HCT116 (cell line): Measurements from ENCODE around the gene SIRPG. TPM values are rescaled to one million over a fixed set of nuclear protein-coding genes. Genes with fewer than 3 reads are reported as not detected.

Experiments
- ATAC-seq: fragments of 200-7000 bp; cut with Tn5 transposase; 2 replicates; pipeline ENCODE4 v1.9.1; 2020; ENCODE audit warnings: mild to moderate bottlenecking, moderate library complexity
- BruUV-seq: library from RNA; stranded (reverse); fragments of 400-500 nt; replicated peaks from 2 replicates; lab custom pipeline; 2021; lab: Mats Ljungman, UMichigan
- CTCF ChIA-PET: fragments of 300-600 bp; sonication (Branson Sonifier 250); formaldehyde crosslinking; loops from one replicate; lab custom pipeline; 2021; ENCODE audit warnings: antibody characterized with exemption; lab: Charles Lee
- POLR2A ChIA-PET: fragments of 300-600, 350-600 bp; sonication (Branson Sonifier 250); formaldehyde crosslinking; loops from one replicate; lab custom pipeline; 2021; ENCODE audit warnings: antibody characterized with exemption; lab: Charles Lee
- RAD21 ChIA-PET, 2 experiments: fragments of 300-600 bp; sonication (Branson Sonifier 250); formaldehyde crosslinking; loops; one replicate each; lab custom pipeline; 2023; ENCODE audit warnings: low total read pairs in 2 of 2; ENCODE audit not compliant: uncharacterized antibody in 2 of 2, unreplicated experiment in 2 of 2, low non-redundant PET in 1 of 2; lab: Charles Lee
- DNase-seq: peaks from one replicate; pipeline ENCODE4 v3.0.0-alpha.2; 2010; ENCODE audit warnings: low read depth, low spot score
- H2AFZ ChIP-seq: fragments of 200-600 bp; shearing (Covaris generic), sonication (generic); 2 replicates; pipeline ENCODE4 v1.6.1; 2017; ENCODE audit warnings: low read depth, mixed run types, mixed read lengths, antibody characterized with exemption, low read length; ENCODE audit not compliant: poor library complexity, severe bottlenecking
- H3K27ac ChIP-seq: 2 replicates; pipeline ENCODE4 v1.5.1; 2012; ENCODE audit warnings: low read depth, low read length
- H3K27me3 ChIP-seq: fragments of 200-600 bp; sonication (generic); 2 replicates; pipeline ENCODE4 v1.6.1; 2016; ENCODE audit warnings: mixed run types, low read length, mixed read lengths; ENCODE audit not compliant: insufficient read depth
- H3K36me3 ChIP-seq, 2 experiments: fragments of 200-500 bp in 1 of 2; fragments of 200-600 bp in 1 of 2; sonication (Bioruptor generic) in 1 of 2; sonication (generic) in 1 of 2; 2 replicates each; pipeline versions ENCODE4 v1.5.1 to v1.6.1; 2014 to 2016; ENCODE audit warnings: low read length in 2 of 2, inconsistent platforms in 1 of 2, mixed read lengths in 1 of 2, mixed run types in 1 of 2; ENCODE audit not compliant: insufficient read depth in 2 of 2, control insufficient read depth in 1 of 2
- H3K4me1 ChIP-seq, 2 experiments: fragments of 200-600 bp in 1 of 2; sonication (generic) in 1 of 2; 2 replicates each; pipeline versions ENCODE4 v1.5.1 to v1.6.1; 2012 to 2017; ENCODE audit warnings: low read length in 2 of 2, inconsistent platforms in 1 of 2, mild to moderate bottlenecking in 1 of 2, mixed read lengths in 1 of 2, mixed run types in 1 of 2, moderate library complexity in 1 of 2; ENCODE audit not compliant: insufficient read depth in 2 of 2, control insufficient read depth in 1 of 2
- H3K4me2 ChIP-seq: fragments of 200-600 bp; sonication (generic); 2 replicates; pipeline ENCODE4 v1.6.1; 2017; ENCODE audit warnings: mixed run types, low read length, mixed read lengths
- H3K4me3 ChIP-seq, 2 experiments: fragments of 200-600 bp in 1 of 2; sonication (generic) in 1 of 2; replicated peaks in 1 of 2; 2 replicates each; pipeline ENCODE4 v1.5.1; 2011 to 2016; ENCODE audit warnings: low read length in 2 of 2, control low read depth in 1 of 2, low read depth in 1 of 2, mild to moderate bottlenecking in 1 of 2, mixed read lengths in 1 of 2, mixed run types in 1 of 2
- H3K79me2 ChIP-seq: fragments of 200-600 bp; sonication (generic); 2 replicates; pipeline ENCODE4 v1.6.1; 2017; ENCODE audit warnings: mild to moderate bottlenecking, mixed run types, low read length, moderate library complexity, mixed read lengths; ENCODE audit not compliant: insufficient read depth
- H3K9ac ChIP-seq: fragments of 200-600 bp; sonication (generic); 2 replicates; pipeline ENCODE4 v1.6.1; 2016; ENCODE audit warnings: low read length, mixed read lengths
- H3K9me2 ChIP-seq: fragments of 200-600 bp; sonication (generic), shearing (Covaris generic); 2 replicates; pipeline ENCODE4 v1.6.1; 2017; ENCODE audit warnings: mixed run types, mild to moderate bottlenecking, moderate library complexity; ENCODE audit not compliant: insufficient read depth
- H3K9me3 ChIP-seq, 2 experiments: fragments of 200-500 bp in 1 of 2; fragments of 200-600 bp in 1 of 2; sonication (Bioruptor generic) in 1 of 2; sonication (generic) in 1 of 2; 2 replicates each; pipeline ENCODE4 v1.6.1; 2014 to 2017; ENCODE audit warnings: low read length in 2 of 2, mixed read lengths in 2 of 2, inconsistent platforms in 1 of 2, low read depth in 1 of 2, mild to moderate bottlenecking in 1 of 2, mixed run types in 1 of 2, moderate library complexity in 1 of 2; ENCODE audit not compliant: control insufficient read depth in 1 of 2, insufficient read depth in 1 of 2
- H4K20me1 ChIP-seq: fragments of 200-600 bp; sonication (generic), shearing (Covaris generic); 2 replicates; pipeline ENCODE4 v1.6.1; 2017; ENCODE audit warnings: mixed run types, mild to moderate bottlenecking, moderate library complexity; ENCODE audit not compliant: insufficient read depth
- CBX3 ChIP-seq: IDR thresholded peaks from 2 replicates; pipeline ENCODE4 v1.6.1; 2012; ENCODE audit warnings: low read depth
- CEBPB ChIP-seq: IDR thresholded peaks from 2 replicates; pipeline ENCODE4 v1.6.1; 2012; ENCODE audit warnings: low read depth
- EGR1 ChIP-seq: IDR thresholded peaks from 2 replicates; pipeline ENCODE4 v1.6.1; 2012; ENCODE audit warnings: low read depth
- ELF1 ChIP-seq: IDR thresholded peaks from 2 replicates; pipeline ENCODE4 v1.6.1; 2012; ENCODE audit warnings: low read depth, borderline replicate concordance
- EZH2phosphoT487 ChIP-seq: fragments of 200-600 bp; IDR thresholded peaks from 2 replicates; pipeline ENCODE4 v1.6.1; 2018; ENCODE audit warnings: antibody characterized with exemption, borderline replicate concordance
- FOSL1 ChIP-seq: IDR thresholded peaks from 2 replicates; pipeline ENCODE4 v1.6.1; 2012; ENCODE audit warnings: low read depth
- JUND ChIP-seq: IDR thresholded peaks from 2 replicates; pipeline ENCODE4 v1.6.1; 2012
- POLR2A ChIP-seq: IDR thresholded peaks from 2 replicates; pipeline ENCODE4 v1.7.0; 2011; ENCODE audit warnings: borderline replicate concordance; ENCODE audit not compliant: insufficient read depth, insufficient read length; ENCODE audit errors: extremely low read depth
- POLR2AphosphoS5 ChIP-seq: IDR thresholded peaks from 2 replicates; pipeline ENCODE4 v1.6.1; 2011; ENCODE audit warnings: mild to moderate bottlenecking, low read depth, low read length, moderate library complexity
- RAD21 ChIP-seq: IDR thresholded peaks from 2 replicates; pipeline ENCODE4 v1.6.1; 2012; ENCODE audit warnings: low read depth, mild to moderate bottlenecking
- SIN3A ChIP-seq: IDR thresholded peaks from 2 replicates; pipeline ENCODE4 v1.6.1; 2012; ENCODE audit warnings: low read depth
- SP1 ChIP-seq: IDR thresholded peaks from 2 replicates; pipeline ENCODE4 v1.6.1; 2012; ENCODE audit warnings: low read depth
- TCF7L2 ChIP-seq: IDR thresholded peaks from 2 replicates; pipeline ENCODE4 v1.7.0; 2011; ENCODE audit warnings: borderline replicate concordance, inconsistent platforms; ENCODE audit not compliant: insufficient read depth, insufficient read length; ENCODE audit errors: extremely low read depth
- ZFX ChIP-seq: fragments of 450-650 bp; IDR thresholded peaks from 2 replicates; pipeline ENCODE4 v1.6.1; 2017
- ZNF274 ChIP-seq: fragments of 200-500 bp; sonication (Bioruptor generic); IDR thresholded peaks from 2 replicates; pipeline ENCODE4 v1.6.1; 2014; ENCODE audit warnings: mild to moderate bottlenecking, low read depth, low read length, inconsistent platforms
- intact Hi-C: fragments of 100-400 bp; cut with micrococcal nuclease; formaldehyde crosslinking; loops from 2 replicates; pipeline ENCODE4 v1.10.0; 2022
- total RNA-seq: library from RNA; stranded (reverse); gene quantifications from one replicate; pipeline ENCODE4 v1.2.1, GENCODE V29; 2021; ENCODE audit not compliant: unreplicated experiment
- TF ChIP-seq, protein P1 (sequence below): IDR thresholded peaks from 2 replicates; pipeline ENCODE4 v1.6.1; 2012
- TF ChIP-seq, protein P2 (sequence below): IDR thresholded peaks from 2 replicates; pipeline ENCODE4 v1.6.1; 2012; ENCODE audit warnings: low read depth
- TF ChIP-seq, protein P3 (sequence below), 3 experiments: fragments of 200-600 bp in 1 of 3; sonication (generic) in 1 of 3; IDR thresholded peaks in 2 of 3; conservative IDR thresholded peaks in 1 of 3; 2 replicates each; pipeline ENCODE4 v1.5.1; 2012 to 2017; ENCODE audit warnings: low read depth in 2 of 3, low read length in 2 of 3, antibody characterized with exemption in 1 of 3, borderline replicate concordance in 1 of 3, control low read depth in 1 of 3, mild to moderate bottlenecking in 1 of 3, mixed read lengths in 1 of 3, mixed run types in 1 of 3, moderate library complexity in 1 of 3; ENCODE audit not compliant: insufficient read depth in 1 of 3
- TF ChIP-seq, protein P4 (sequence below): IDR thresholded peaks from 2 replicates; pipeline ENCODE4 v1.6.1; 2011; ENCODE audit warnings: mild to moderate bottlenecking, low read length, moderate library complexity; ENCODE audit not compliant: insufficient replicate concordance; ENCODE audit errors: extremely low read depth
- TF ChIP-seq, protein P5 (sequence below): IDR thresholded peaks from 2 replicates; pipeline ENCODE4 v1.6.1; 2012

Gene SIRPG
- total RNA-seq, 1 experiment from 2014 or later: not detected

DNA sequence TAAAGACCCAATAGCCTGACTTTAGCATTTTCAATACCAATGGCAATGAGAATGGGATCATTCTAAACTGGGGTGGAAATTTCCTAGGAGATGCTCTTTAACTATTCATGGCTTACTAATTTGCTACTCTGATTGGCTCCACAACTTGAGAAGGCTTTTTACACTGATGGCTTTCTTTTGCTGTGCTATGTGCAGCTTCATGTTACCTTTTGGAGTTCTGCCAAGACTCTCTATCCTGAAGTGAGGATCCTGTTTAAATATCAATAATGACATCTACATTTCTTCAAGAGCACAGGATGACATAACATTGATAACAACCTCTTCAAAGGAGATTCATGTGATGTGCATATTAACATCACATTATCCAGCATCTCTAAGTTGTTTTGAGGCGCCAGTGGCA lies 43.4 kb upstream of the SIRPG start:
- ATAC-seq: no peak
- DNase-seq: no peak
- Histone ChIP-seq H3K4me3 (no peak overlapping the region), H3K9me3 (no peaks in the 10 kb centered on the region), H3K4me1 (0 out of 4 replicates have a peak, but pooled peaks cover 0 to 2% of the 10 kb centered on the region in 2 experiments), H3K27ac (no peak overlapping the region), H3K9me2 (no peaks in the 10 kb centered on the region), H3K36me3 (no peaks in the 10 kb centered on the region), H3K9ac (no peak overlapping the region), H3K4me2 (no peak overlapping the region), H2AFZ (no peak overlapping the region), H4K20me1 (no peaks in the 10 kb centered on the region), H3K27me3 (peaks cover 16% of the 10 kb centered on the region; the same call in 1 of the 2 replicates), H3K79me2 (no peaks in the 10 kb centered on the region)
- intact Hi-C loops: no loop called here
- POLR2A ChIA-PET: no interaction called here
- CTCF ChIA-PET: no interaction called here
- BruUV-seq: no TSS peak
- RAD21 ChIA-PET: no interaction called here
- TF ChIP-seq CEBPB (no peak), CBX3 (no peak), EZH2phosphoT487 (no peak), ZFX (no peak), SP1 (no peak), SIN3A (no peak), RAD21 (no peak), EGR1 (no peak), POLR2AphosphoS5 (no peak), POLR2A (no peak), ELF1 (no peak), ZNF274 (no peak), JUND (no peak), TCF7L2 (no peak), FOSL1 (no peak)
- TF ChIP-seq, protein P1, sequence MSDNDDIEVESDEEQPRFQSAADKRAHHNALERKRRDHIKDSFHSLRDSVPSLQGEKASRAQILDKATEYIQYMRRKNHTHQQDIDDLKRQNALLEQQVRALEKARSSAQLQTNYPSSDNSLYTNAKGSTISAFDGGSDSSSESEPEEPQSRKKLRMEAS: no peak
- TF ChIP-seq, protein P2, sequence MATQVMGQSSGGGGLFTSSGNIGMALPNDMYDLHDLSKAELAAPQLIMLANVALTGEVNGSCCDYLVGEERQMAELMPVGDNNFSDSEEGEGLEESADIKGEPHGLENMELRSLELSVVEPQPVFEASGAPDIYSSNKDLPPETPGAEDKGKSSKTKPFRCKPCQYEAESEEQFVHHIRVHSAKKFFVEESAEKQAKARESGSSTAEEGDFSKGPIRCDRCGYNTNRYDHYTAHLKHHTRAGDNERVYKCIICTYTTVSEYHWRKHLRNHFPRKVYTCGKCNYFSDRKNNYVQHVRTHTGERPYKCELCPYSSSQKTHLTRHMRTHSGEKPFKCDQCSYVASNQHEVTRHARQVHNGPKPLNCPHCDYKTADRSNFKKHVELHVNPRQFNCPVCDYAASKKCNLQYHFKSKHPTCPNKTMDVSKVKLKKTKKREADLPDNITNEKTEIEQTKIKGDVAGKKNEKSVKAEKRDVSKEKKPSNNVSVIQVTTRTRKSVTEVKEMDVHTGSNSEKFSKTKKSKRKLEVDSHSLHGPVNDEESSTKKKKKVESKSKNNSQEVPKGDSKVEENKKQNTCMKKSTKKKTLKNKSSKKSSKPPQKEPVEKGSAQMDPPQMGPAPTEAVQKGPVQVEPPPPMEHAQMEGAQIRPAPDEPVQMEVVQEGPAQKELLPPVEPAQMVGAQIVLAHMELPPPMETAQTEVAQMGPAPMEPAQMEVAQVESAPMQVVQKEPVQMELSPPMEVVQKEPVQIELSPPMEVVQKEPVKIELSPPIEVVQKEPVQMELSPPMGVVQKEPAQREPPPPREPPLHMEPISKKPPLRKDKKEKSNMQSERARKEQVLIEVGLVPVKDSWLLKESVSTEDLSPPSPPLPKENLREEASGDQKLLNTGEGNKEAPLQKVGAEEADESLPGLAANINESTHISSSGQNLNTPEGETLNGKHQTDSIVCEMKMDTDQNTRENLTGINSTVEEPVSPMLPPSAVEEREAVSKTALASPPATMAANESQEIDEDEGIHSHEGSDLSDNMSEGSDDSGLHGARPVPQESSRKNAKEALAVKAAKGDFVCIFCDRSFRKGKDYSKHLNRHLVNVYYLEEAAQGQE: no peak
- TF ChIP-seq, protein P3, sequence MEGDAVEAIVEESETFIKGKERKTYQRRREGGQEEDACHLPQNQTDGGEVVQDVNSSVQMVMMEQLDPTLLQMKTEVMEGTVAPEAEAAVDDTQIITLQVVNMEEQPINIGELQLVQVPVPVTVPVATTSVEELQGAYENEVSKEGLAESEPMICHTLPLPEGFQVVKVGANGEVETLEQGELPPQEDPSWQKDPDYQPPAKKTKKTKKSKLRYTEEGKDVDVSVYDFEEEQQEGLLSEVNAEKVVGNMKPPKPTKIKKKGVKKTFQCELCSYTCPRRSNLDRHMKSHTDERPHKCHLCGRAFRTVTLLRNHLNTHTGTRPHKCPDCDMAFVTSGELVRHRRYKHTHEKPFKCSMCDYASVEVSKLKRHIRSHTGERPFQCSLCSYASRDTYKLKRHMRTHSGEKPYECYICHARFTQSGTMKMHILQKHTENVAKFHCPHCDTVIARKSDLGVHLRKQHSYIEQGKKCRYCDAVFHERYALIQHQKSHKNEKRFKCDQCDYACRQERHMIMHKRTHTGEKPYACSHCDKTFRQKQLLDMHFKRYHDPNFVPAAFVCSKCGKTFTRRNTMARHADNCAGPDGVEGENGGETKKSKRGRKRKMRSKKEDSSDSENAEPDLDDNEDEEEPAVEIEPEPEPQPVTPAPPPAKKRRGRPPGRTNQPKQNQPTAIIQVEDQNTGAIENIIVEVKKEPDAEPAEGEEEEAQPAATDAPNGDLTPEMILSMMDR (IDR thresholded peaks at IDR 0.05 in 2 of 3, conservative IDR thresholded peaks at IDR 0.05 in 1 of 3; ENCODE audit: borderline replicate concordance in 1 of 3, insufficient read depth in 1 of 3, low read depth in 2 of 3, low read length in 2 of 3): no peak
- TF ChIP-seq, protein P4, sequence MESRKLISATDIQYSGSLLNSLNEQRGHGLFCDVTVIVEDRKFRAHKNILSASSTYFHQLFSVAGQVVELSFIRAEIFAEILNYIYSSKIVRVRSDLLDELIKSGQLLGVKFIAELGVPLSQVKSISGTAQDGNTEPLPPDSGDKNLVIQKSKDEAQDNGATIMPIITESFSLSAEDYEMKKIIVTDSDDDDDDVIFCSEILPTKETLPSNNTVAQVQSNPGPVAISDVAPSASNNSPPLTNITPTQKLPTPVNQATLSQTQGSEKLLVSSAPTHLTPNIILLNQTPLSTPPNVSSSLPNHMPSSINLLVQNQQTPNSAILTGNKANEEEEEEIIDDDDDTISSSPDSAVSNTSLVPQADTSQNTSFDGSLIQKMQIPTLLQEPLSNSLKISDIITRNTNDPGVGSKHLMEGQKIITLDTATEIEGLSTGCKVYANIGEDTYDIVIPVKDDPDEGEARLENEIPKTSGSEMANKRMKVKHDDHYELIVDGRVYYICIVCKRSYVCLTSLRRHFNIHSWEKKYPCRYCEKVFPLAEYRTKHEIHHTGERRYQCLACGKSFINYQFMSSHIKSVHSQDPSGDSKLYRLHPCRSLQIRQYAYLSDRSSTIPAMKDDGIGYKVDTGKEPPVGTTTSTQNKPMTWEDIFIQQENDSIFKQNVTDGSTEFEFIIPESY: no peak
- TF ChIP-seq, protein P5, sequence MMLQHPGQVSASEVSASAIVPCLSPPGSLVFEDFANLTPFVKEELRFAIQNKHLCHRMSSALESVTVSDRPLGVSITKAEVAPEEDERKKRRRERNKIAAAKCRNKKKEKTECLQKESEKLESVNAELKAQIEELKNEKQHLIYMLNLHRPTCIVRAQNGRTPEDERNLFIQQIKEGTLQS: no peak
